NCI-H146 treated with DMSO at 0.1 percent for 48 hours (cell line): Measurements from ENCODE around the gene DIS3.
A peak's percentile ranks its signal among the peaks of the same experiment; 100 is the strongest.
"Not testable (repeated sequence)": the region's sequence is repeated elsewhere in the genome, so short reads cannot be mapped to it uniquely, and the experiment has no call there.

ENCODE experiments used
- DNase-seq: peaks from one replicate; lab custom pipeline; 2025; ENCODE audit not compliant: unreplicated experiment; lab: John Stamatoyannopoulos, UW

Gene DIS3

GRCh38 chr13:72781451-72782439, at the start of gene DIS3, which contains the start of gene PIBF1:
Gene DIS3, minus strand, starts transcription at chr13:72781900. Its CDS starts 68 bp downstream, at chr13:72781832.
Gene PIBF1, plus strand, starts transcription at chr13:72782133. Its CDS starts 1,337 bp downstream, at chr13:72783470.
- DNase-seq, result peak; percentile 98

- no peak for DNase-seq
These were observed 42.0 kb upstream of the DIS3 start for GRCh38 chr13:72823724-72824123.

DNA sequence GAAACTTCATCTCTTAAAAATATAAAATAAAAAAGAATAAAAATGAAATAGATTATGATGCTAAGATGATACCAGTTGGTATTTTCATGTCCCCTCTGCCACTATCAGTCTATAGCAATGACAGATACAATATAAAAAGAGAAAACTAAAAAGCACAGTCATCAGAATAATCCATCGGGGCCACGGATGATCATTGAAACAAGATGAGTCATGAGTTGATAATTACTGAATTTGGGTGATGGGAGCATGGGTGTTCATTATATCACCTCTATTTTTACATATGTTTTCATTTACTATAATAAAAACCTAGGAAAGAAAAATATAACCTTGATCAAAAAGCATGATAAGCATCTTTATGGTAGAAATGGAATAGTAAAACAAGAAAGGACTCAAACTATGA, 41.4 kb upstream of the DIS3 start:
- no peak for DNase-seq

DNA sequence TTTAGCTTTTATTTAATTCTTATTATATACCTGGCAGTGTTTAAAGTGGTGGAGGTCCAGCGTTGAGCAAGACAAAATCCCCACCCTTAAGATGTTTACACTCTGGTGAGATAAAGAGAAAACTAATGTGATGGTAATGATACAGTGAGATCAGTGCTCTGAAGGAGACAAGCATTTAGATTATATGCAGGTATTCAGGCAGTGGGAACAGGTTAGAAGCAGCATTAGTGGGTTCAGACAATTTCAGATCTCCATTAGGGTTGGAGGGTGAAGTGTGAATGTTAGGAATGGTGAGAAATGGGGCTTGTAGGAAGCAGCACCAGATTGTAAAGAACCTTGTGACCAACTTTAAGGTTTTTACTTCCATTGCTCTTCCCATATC, 39.2 kb upstream of the DIS3 start:
- no peak for DNase-seq

DNA sequence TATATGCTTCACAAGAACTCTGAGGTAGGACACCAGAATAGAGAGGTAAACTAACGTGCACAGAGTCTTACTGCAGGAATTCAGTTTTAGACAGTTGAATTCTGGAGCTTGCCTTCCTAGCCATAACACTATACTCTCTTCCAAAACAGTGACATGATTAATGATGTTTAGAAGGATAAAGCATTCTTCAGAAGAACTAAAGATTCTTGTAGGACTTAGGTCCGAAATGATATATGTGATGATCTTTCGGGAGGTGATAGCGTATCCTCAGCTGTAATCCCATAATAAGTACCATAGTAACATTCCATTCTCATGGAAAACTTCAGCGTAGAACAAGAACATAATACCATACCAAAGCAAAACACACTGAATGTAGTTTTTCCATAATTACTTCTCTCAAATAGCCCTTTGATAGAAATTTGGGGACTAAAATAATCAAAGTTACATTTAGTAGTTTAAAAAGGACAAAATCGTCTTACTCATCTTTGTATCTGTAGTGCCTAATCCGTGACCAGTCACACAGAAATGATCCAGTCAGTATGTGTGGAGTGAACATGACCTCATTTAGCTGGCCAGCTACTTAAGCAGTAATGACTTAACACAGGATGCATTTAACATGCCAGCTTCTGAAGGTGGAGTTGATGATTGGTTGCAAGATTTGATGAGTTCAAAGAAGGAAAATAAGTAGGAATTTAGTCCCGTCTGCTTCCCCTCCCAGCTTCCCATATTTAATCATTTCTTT, 38.6 kb upstream of the DIS3 start:
- no peak for DNase-seq

- DNase-seq, result no peak
These were observed 27.3 kb upstream of the DIS3 start for GRCh38 chr13:72808917-72809500.

GRCh38 chr13:72806514-72806913, 24.8 kb upstream of the DIS3 start:
- DNase-seq, result not testable (repeated sequence)

DNA sequence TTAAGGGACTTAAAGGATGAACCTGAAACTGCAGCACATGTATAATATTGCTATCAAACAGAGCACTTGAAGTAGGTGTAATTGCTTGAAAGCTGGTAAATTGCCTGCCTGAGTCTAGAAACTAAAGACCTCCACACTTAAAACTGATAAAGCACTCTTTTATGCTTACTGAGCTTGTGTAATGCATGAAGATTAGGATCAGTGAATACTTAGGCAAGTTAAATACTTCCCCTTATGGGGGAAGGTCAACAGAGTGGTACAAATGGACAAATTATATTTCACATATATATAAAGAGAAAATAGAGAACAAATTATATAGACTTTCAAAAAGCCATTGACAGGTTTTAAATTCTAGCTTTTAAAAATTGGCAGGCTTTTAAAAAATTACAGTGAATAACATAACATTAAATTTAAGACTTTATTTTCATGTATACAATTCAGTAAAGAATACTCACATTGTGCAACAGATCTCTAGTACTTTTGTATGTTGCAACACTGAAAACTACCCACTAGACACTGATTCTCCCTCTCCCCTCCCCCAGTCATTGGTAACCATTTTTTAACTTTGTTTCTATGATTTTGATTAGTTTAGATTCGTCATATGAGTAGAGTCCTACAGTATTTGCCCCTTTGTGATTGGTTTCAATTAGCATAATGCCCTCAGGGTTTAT, 24.1 kb upstream of the DIS3 start:
- DNase-seq, result no peak

GRCh38 chr13:72804301-72804700, 22.6 kb upstream of the DIS3 start:
- DNase-seq, result no peak

GRCh38 chr13:72798817-72799216, 17.1 kb upstream of the DIS3 start:
- no peak for DNase-seq

GRCh38 chr13:72792640-72793039, 10.9 kb upstream of the DIS3 start:
- no peak for DNase-seq

DNA sequence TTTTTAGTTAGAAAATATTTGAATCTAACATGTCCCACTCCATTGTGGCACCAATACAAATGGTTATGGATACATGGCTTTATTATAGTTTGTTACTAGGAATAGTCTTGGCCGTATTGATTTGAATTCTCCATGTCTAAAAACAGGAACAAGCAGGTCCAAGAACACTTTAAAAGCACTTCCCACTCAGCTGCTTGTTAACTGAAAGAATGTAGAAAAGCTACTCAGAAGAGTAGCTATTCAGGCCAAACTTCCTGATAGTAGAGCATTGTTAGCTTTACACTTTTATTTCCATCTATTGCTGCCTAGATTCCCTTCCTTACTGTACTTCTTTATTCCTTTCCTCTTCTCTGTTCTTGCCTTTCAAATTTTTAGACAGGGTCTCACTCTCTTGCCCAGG, 7.1 kb upstream of the DIS3 start:
- no peak for DNase-seq

- DNase-seq, result not testable (repeated sequence)
These were observed 3.0 kb upstream of the DIS3 start for GRCh38 chr13:72784679-72785078.

DNA sequence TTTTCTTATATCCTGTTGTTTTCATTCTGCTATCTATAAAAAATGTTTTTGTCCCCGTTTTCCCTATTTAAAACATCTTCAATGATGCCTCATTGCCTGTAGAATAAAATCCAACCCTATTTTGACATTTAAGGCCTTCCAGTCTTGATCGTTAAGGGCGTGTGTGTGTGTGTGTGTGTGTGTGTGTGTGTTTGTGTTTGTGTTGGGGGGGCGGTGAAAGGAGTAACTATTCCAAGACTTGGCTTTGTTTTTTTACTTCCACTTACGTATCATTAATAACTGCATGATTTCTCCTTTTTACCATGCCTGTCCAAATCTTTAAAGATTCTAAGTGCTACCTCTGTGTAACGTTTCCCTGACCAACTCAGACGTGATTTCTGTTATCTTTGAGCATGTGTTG, 1.0 kb upstream of the DIS3 start:
- no peak for DNase-seq

DNA sequence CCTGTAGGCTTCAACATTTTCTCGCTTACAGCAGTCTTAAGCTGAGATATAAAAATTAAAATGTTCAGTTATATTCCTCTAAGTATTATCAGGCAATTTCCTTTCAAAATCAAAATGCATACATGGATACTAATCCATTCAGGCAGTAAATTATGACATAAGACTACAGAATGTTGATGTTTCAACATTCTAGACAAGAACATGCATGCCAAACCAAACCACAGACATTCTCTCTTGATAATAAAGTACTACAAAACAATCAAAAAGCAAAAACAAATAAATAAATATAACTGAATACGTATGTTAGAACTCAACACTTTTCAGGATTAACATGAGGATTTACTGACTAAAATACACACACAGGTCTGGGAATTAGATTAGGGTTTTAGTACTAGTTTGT, 7.7 kb downstream of the DIS3 start:
- DNase-seq, result no peak

- DNase-seq, result no peak
These were observed 18.3 kb downstream of the DIS3 start for GRCh38 chr13:72763411-72763810.

- DNase-seq, result no peak
These were observed 21.5 kb downstream of the DIS3 start for GRCh38 chr13:72760189-72760588.

DNA sequence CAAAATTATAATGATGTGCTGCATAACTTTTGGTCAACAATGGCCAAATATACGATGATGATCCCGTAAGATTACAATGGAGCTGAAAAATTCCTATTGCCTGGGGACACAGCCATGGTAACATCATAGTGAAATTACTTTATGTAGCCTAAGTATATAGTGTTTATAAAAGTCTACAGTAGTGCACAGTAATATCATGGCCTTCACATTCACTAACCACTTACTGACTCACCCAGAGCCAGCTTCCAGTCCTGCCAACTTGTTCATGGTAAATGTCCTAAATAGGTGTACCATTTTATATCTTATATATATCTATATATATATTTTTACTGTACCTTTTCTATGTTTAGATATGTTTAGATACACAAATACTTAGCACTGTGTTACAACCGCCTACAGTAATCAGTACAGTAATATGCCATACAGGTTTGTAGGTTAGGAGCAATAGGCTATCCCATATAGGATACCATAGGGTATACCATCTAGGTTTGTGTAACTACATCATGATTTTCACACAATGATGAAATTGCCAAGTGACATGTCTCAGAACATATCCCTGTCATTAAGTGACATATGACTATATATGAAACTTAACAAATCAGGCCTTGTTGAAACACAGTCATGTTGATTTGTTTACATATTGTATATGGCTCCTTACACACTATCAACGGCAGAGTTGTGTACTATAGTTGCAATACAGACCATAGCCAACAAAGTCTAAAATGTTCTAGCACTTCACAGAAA, 23.7 kb downstream of the DIS3 start:
- DNase-seq, result no peak

- DNase-seq, result no peak
These were observed 27.6 kb downstream of the DIS3 start for GRCh38 chr13:72754111-72754510.

DNA sequence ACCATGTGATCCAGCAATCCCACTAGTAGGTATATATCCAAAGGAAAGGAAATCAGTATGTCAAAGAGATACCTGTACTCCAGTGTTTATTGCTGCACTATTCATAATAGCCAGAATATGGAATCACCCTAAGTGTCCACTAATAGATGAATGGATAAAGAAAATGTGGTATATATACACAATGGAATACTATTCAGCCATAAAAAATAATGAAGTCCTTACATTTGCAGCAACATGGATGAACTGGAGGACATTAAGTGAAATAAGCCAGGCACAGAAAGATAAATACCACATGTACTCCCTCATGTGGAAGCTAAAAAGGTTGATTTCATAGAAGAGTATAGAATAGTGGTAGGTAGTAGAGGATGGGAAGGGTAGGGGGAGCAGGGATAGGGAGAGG, 30.5 kb downstream of the DIS3 start:
- DNase-seq, result no peak
